OCI-LY1 (cell line): ENCODE results near the gene CSGALNACT2.

Experiments
- H2AFZ ChIP-seq: fragments of 200-600 bp; sonication (generic), shearing (Covaris generic); 2 replicates; pipeline ENCODE4 v1.6.0; 2014; ENCODE audit warnings: antibody characterized with exemption, mild to moderate bottlenecking, low read length
- H3F3A ChIP-seq: fragments of 200-600 bp; sonication (generic), shearing (Covaris generic); 2 replicates; pipeline ENCODE4 v1.6.0; 2014; ENCODE audit warnings: mild to moderate bottlenecking, antibody characterized with exemption, low read length, moderate library complexity; ENCODE audit not compliant: insufficient read depth
- H3K27ac ChIP-seq: fragments of 200-600 bp; sonication (generic); 2 replicates; pipeline ENCODE4 v1.5.1; 2014; ENCODE audit warnings: low read length, mixed run types, mild to moderate bottlenecking, low read depth; ENCODE audit not compliant: poor library complexity, severe bottlenecking
- H3K27me3 ChIP-seq: fragments of 200-600 bp; sonication (generic); 2 replicates; pipeline ENCODE4 v1.6.0; 2014; ENCODE audit warnings: antibody characterized with exemption, mild to moderate bottlenecking, low read length, moderate library complexity; ENCODE audit not compliant: insufficient read depth
- H3K36me3 ChIP-seq: fragments of 200-600 bp; sonication (generic); 2 replicates; pipeline ENCODE4 v1.6.1; 2014; ENCODE audit warnings: mild to moderate bottlenecking, antibody characterized with exemption, low read length, moderate library complexity, mixed read lengths; ENCODE audit not compliant: insufficient read depth
- H3K4me1 ChIP-seq: fragments of 200-600 bp; sonication (generic); 2 replicates; pipeline ENCODE4 v1.5.1; 2014; ENCODE audit warnings: mild to moderate bottlenecking, low read length, moderate library complexity; ENCODE audit not compliant: insufficient read depth, severe bottlenecking
- H3K4me2 ChIP-seq: fragments of 200-600 bp; sonication (generic), shearing (Covaris generic); 2 replicates; pipeline ENCODE4 v1.6.1; 2014; ENCODE audit warnings: low read length
- H3K4me3 ChIP-seq: fragments of 200-600 bp; sonication (generic); 2 replicates; pipeline ENCODE4 v1.5.1; 2014; ENCODE audit warnings: low read length, low read depth, mild to moderate bottlenecking, mixed read lengths; ENCODE audit not compliant: poor library complexity, severe bottlenecking
- H3K79me2 ChIP-seq: fragments of 200-600 bp; shearing (Covaris generic); 2 replicates; pipeline ENCODE4 v1.6.1; 2016; ENCODE audit warnings: mixed run types, low read length, mixed read lengths; ENCODE audit not compliant: insufficient read depth
- H3K9ac ChIP-seq: fragments of 200-600 bp; sonication (generic), shearing (Covaris generic); 2 replicates; pipeline ENCODE4 v1.6.1; 2014; ENCODE audit warnings: mild to moderate bottlenecking, low read length, mixed read lengths
- H3K9me2 ChIP-seq: fragments of 200-600 bp; sonication (generic), shearing (Covaris generic); 2 replicates; pipeline ENCODE4 v1.6.1; 2014; ENCODE audit warnings: low read depth, mild to moderate bottlenecking, low read length, mixed read lengths
- H3K9me3 ChIP-seq: fragments of 200-600 bp; shearing (Covaris generic); 2 replicates; pipeline ENCODE4 v1.6.1; 2014; ENCODE audit warnings: low read length, mixed read lengths
- H4K20me1 ChIP-seq: fragments of 200-600 bp; sonication (generic), shearing (Covaris generic); 2 replicates; pipeline ENCODE4 v1.6.0; 2016; ENCODE audit warnings: mild to moderate bottlenecking, low read length; ENCODE audit not compliant: insufficient read depth
- CTCF ChIP-seq: fragments of 200-600 bp; sonication (generic), shearing (Covaris generic); IDR thresholded peaks from 2 replicates; pipeline ENCODE4 v1.5.1; 2017; ENCODE audit warnings: mild to moderate bottlenecking, antibody characterized with exemption, low read length, moderate library complexity, mixed read lengths
- EZH2 ChIP-seq: fragments of 200-600 bp; sonication (generic), shearing (Covaris generic); IDR thresholded peaks from 2 replicates; pipeline ENCODE4 v1.8.0; 2017; ENCODE audit warnings: borderline replicate concordance, mixed run types, mild to moderate bottlenecking, antibody characterized with exemption, low read length, moderate library complexity, mixed read lengths

CSGALNACT2 gene

GRCh38 chr10:43106256-43107091 is 31.8 kb upstream of the CSGALNACT2 start:
- Histone ChIP-seq H3K27me3 (no peaks in the 10 kb centered on the region), H4K20me1 (no peaks in the 10 kb centered on the region), H3K9me3 (no peaks in the 10 kb centered on the region), H3K79me2 (no peaks in the 10 kb centered on the region), H3K27ac (no peak overlapping the region), H3K4me2 (no peak overlapping the region), H3K4me3 (no peak overlapping the region), H3K36me3 (no peaks in the 10 kb centered on the region), H3F3A (no peaks in the 10 kb centered on the region), H3K4me1 (peaks cover 10% of the 10 kb centered on the region), H3K9me2 (no peaks in the 10 kb centered on the region), H2AFZ (no peak overlapping the region), H3K9ac (no peak overlapping the region)
- TF ChIP-seq CTCF (no peak), EZH2 (no peak)

DNA sequence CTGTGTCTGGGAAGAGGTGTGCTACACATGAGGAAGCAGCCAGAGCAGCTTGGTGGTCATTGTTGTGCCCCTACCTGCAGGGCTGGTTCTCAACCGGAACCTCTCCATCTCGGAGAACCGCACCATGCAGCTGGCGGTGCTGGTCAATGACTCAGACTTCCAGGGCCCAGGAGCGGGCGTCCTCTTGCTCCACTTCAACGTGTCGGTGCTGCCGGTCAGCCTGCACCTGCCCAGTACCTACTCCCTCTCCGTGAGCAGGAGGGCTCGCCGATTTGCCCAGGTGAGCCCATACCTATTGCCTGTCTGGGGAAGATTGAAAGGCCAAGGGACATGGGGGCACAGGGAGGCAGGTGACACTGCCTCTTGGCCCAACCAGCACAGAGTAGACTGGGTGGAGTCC is 29.3 kb upstream of the CSGALNACT2 start:
- Histone ChIP-seq H3K4me2 (no peak overlapping the region), H3K27ac (no peak overlapping the region), H3K27me3 (no peaks in the 10 kb centered on the region), H3F3A (no peaks in the 10 kb centered on the region), H3K79me2 (no peaks in the 10 kb centered on the region), H3K9ac (no peak overlapping the region), H2AFZ (no peak overlapping the region), H4K20me1 (no peaks in the 10 kb centered on the region), H3K9me2 (no peaks in the 10 kb centered on the region), H3K4me1 (peaks cover 10% of the 10 kb centered on the region), H3K36me3 (no peaks in the 10 kb centered on the region), H3K4me3 (no peak overlapping the region), H3K9me3 (no peaks in the 10 kb centered on the region)
- TF ChIP-seq CTCF (no peak), EZH2 (no peak)

GRCh38 chr10:43109671-43110249 is 28.5 kb upstream of the CSGALNACT2 start:
- Histone ChIP-seq H3K27ac (no peak overlapping the region), H2AFZ (no peak overlapping the region)

More at GRCh38 chr10:43109671-43110249, 28.5 kb upstream of the CSGALNACT2 start:
- no peaks in the 10 kb centered on the region for H4K20me1 ChIP-seq
- H3K9ac ChIP-seq = no peak overlapping the region
- peaks cover 10% of the 10 kb centered on the region for H3K4me1 ChIP-seq
- H3K9me3 ChIP-seq = no peaks in the 10 kb centered on the region
- no peak for TF ChIP-seq EZH2
- H3K9me2 ChIP-seq = no peaks in the 10 kb centered on the region
- no peaks in the 10 kb centered on the region for H3K27me3 ChIP-seq
- no peak overlapping the region for H3K4me2 ChIP-seq
- H3K36me3 ChIP-seq = no peaks in the 10 kb centered on the region
- H3K4me3 ChIP-seq = no peak overlapping the region
- H3K79me2 ChIP-seq = no peaks in the 10 kb centered on the region
- no peaks in the 10 kb centered on the region for H3F3A ChIP-seq
